ENCODE measurements around the gene RPSA.
"Not testable (repeated sequence)": the region's sequence is repeated elsewhere in the genome, so short reads cannot be mapped to it uniquely, and the experiment has no call there.

Gene RPSA

GRCh38 chr3:39454591-39455217 lies 48.2 kb downstream of the RPSA start:
- no peak for DNase-seq (ENCODE audit: low read depth, low spot score)

- no peak for DNase-seq (ENCODE audit: low read depth, low spot score)
Observed at GRCh38 chr3:39456159-39456558, 49.6 kb downstream of the RPSA start.

- no peak for DNase-seq (ENCODE audit: low read depth, low spot score)
Observed at GRCh38 chr3:39457361-39457760, 50.8 kb downstream of the RPSA start.

- not testable (repeated sequence) for DNase-seq (ENCODE audit: low read depth, low spot score)
Observed at GRCh38 chr3:39458579-39458978, 52.1 kb downstream of the RPSA start.

- no peak for DNase-seq (ENCODE audit: low read depth, low spot score)
Observed at GRCh38 chr3:39460677-39461076, 54.2 kb downstream of the RPSA start.

Measured in brain pericyte (primary cell).